Lower lobe of right lung (tissue), 2 donors: ENCODE results near the gene PPP2R2C. TPM values are rescaled to one million over a fixed set of nuclear protein-coding genes. Genes with fewer than 3 reads are reported as not detected.

Experiments used
- ATAC-seq, 2 donors: fragments of 200-7000 bp; cut with Tn5 transposase; one replicate each; pipeline ENCODE4 v1.9.1; 2020 to 2022; ENCODE audit warnings: mild to moderate bottlenecking in 2 of 2, moderate library complexity in 2 of 2
- DNase-seq: peaks from one replicate; pipeline ENCODE4 v3.0.0-alpha.2; 2020
- H3K27ac ChIP-seq: fragments of 200-600 bp; one replicate; pipeline ENCODE4 v1.8.0; 2022
- H3K27me3 ChIP-seq: fragments of 200-600 bp; one replicate; pipeline ENCODE4 v1.8.0; 2022; ENCODE audit warnings: low read depth
- H3K36me3 ChIP-seq: fragments of 200-600 bp; one replicate; pipeline ENCODE4 v1.8.0; 2022; ENCODE audit warnings: mild to moderate bottlenecking
- H3K4me1 ChIP-seq: fragments of 200-600 bp; one replicate; pipeline ENCODE4 v1.8.0; 2022
- H3K4me3 ChIP-seq: fragments of 200-600 bp; one replicate; pipeline ENCODE4 v1.8.0; 2022; ENCODE audit warnings: mild to moderate bottlenecking
- H3K9me3 ChIP-seq: fragments of 200-600 bp; one replicate; pipeline ENCODE4 v1.8.0; 2022
- CTCF ChIP-seq: fragments of 200-600 bp; IDR thresholded peaks from one replicate; pipeline ENCODE4 v1.8.0; 2022; ENCODE audit warnings: antibody characterized with exemption, mild to moderate bottlenecking
- intact Hi-C: fragments of 100-400 bp; cut with DNase I; formaldehyde crosslinking; loops from one replicate; pipeline ENCODE4 v1.11.0; 2022
- total RNA-seq: library from RNA; stranded (reverse); fragmentation: NEBNext Ultra II Directional; extraction: Animal tissue kit (Norgen Biotek cat#: 25700); gene quantifications from one replicate; pipeline ENCODE4 v1.2.1, GENCODE V29; 2021
- donor health status: DM: no; HTN: yes; CAD: no; lungs with severe emphysema.

PPP2R2C gene
- total RNA-seq, 1 donor from 2014 or later = not detected

DNA sequence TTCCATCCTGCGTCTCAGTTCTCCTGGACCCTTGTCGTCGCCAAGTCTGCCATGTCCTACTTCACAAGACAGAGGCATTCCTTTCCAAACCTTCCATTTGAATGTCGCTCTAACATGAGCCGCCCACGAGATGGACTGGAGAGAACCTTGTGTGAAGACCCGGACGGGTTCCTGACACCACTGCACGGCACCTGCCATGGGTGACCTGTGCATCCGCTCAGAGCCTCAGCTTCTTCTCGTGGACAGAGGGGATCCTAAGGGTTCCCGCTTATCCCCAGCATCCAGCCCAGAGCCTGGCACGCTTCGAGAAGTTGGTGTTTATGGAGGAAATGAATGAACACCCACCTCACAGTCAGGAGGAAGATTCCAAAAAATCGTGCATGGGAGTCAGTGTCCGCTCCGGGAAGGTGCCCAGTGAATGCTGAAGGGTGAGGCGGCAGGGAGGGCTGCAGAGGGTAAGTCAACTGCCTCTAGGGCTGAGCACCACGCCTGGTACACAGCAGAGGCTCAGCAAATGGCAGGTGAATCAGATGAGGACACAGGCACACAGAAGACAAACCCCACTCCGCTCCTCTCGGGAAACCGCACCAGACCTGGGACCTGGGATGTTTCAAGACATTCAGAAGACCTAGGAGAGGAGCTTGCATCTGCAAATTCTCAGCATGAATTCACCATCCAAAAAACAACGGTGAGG lies 150.2 kb downstream of the PPP2R2C start:
- DNase-seq (no peak), ATAC-seq (no peak)
- Histone ChIP-seq H3K4me3 (no peak overlapping the region), H3K4me1 (peaks cover 25% of the 10 kb centered on the region), H3K36me3 (no peaks in the 10 kb centered on the region), H3K27me3 (peaks cover 3% of the 10 kb centered on the region), H3K9me3 (peaks cover 7% of the 10 kb centered on the region), H3K27ac (no peak overlapping the region)
- no peak for TF ChIP-seq CTCF
- intact Hi-C loops = no loop called here

- intact Hi-C loops = no loop called here
These were observed 151.1 kb downstream of the PPP2R2C start for GRCh38 chr4:6321361-6321760.

GRCh38 chr4:6320663-6321062 lies 151.8 kb downstream of the PPP2R2C start:
- TF ChIP-seq CTCF = no peak
- H3K4me1 ChIP-seq = peaks cover 15% of the 10 kb centered on the region
- H3K36me3 ChIP-seq = no peaks in the 10 kb centered on the region
- DNase-seq = no peak
- H3K9me3 ChIP-seq = peaks cover 7% of the 10 kb centered on the region
- no peak overlapping the region for H3K4me3 ChIP-seq
- H3K27me3 ChIP-seq = no peaks in the 10 kb centered on the region
- intact Hi-C loops = no loop called here
- ATAC-seq = no peak
- no peak overlapping the region for H3K27ac ChIP-seq

More at GRCh38 chr4:6321361-6321760, 151.1 kb downstream of the PPP2R2C start:
- DNase-seq (no peak), ATAC-seq (no peak)
- Histone ChIP-seq H3K9me3 (peaks cover 7% of the 10 kb centered on the region), H3K27me3 (no peaks in the 10 kb centered on the region), H3K4me3 (no peak overlapping the region), H3K4me1 (peaks cover 18% of the 10 kb centered on the region), H3K36me3 (no peaks in the 10 kb centered on the region), H3K27ac (no peak overlapping the region)
- no peak for TF ChIP-seq CTCF

- H3K27me3 ChIP-seq = no peaks in the 10 kb centered on the region
- peaks cover 7% of the 10 kb centered on the region for H3K9me3 ChIP-seq
- intact Hi-C loops = no loop called here
- no peak for DNase-seq
- H3K36me3 ChIP-seq = no peaks in the 10 kb centered on the region
- H3K4me3 ChIP-seq = no peak overlapping the region
- no peak overlapping the region for H3K27ac ChIP-seq
- no peak for TF ChIP-seq CTCF
- H3K4me1 ChIP-seq = peaks cover 5% of the 10 kb centered on the region
- ATAC-seq = no peak
These were observed 152.8 kb downstream of the PPP2R2C start for GRCh38 chr4:6319530-6320150.

DNA sequence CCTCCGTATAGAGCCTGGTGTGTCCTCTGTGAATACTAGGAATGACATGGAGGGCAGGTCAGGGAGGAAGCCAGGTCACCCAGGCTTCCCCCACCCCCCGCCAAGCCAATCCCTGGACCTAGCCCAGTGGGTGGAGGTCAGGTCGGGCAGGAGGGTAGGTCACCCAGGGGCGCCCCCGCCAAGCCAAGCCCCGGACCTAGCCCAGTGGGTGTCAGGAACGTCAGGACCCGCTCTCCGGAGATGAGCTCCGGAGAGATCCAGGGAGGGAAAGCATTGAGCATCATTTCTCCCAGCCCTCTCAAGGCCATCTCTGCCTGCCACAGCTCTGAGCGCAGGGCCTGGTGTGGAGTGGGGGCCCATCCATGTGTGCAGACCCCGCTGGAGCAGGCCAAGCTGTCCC lies 154.2 kb downstream of the PPP2R2C start:
- ATAC-seq (peak in 1 of 2 donors; percentile 15), DNase-seq (no peak)
- Histone ChIP-seq H3K27ac (no peak overlapping the region), H3K9me3 (peaks cover 7% of the 10 kb centered on the region), H3K4me1 (no peaks in the 10 kb centered on the region), H3K27me3 (no peaks in the 10 kb centered on the region), H3K36me3 (no peaks in the 10 kb centered on the region), H3K4me3 (no peak overlapping the region)
- TF ChIP-seq CTCF = no peak
- intact Hi-C loops = no loop called here
